ENCODE measurements around the gene SPACA4. TPM values are rescaled to one million over a fixed set of nuclear protein-coding genes. Genes with fewer than 3 reads are reported as not detected.

Gene SPACA4
- total RNA-seq, 4 donors from 2014 or later: 0.67 TPM; not detected in 3

- peak; percentile 90 to 93 for DNase-seq
- H3K27ac ChIP-seq: peak within 1 kb of the TSS; percentile 88 to 94 (median 89)
- TF ChIP-seq POLR2A (IDR thresholded peaks at IDR 0.05) (peak in 1 of 2 donors; percentile 35), CTCF (IDR thresholded peaks at IDR 0.05) (peak; percentile 59 to 93 (median 84))
- intact Hi-C loops (cut with DNase I): loop anchor here (10.0 kb wide), 1 partner anchor 189 kb away; the partner anchor contains the start of gene HSD17B14
- H3K4me1 ChIP-seq: peaks cover 13 to 23% of the 10 kb centered on the region in 2 donors
- no peaks in the 10 kb centered on the region for H3K36me3 ChIP-seq
- 1% methylated on average over 20 to 23 of the region's 33 CpGs for WGBS, 2 donors
- peak within 1 kb of the TSS; percentile 20 to 51 (median 41) for H3K4me3 ChIP-seq (replicated peaks in 1 of 3)
- H3K9me3 ChIP-seq: no peaks in the 10 kb centered on the region
- no peaks in the 10 kb centered on the region for H3K27me3 ChIP-seq
These were observed 39.6 kb downstream of the SPACA4 start, which contains the start of gene CA11 for GRCh38 chr19:48646001-48646721. Gene CA11, minus strand, starts transcription at chr19:48646187. Its CDS starts 555 bp downstream, at chr19:48645632.

GRCh38 chr19:48646722-48647216, 40.2 kb downstream of the SPACA4 start:
- H3K4me3 ChIP-seq (replicated peaks in 1 of 3): peak overlapping the region in 1 of 3 donors; percentile 51
- no peak for TF ChIP-seq CTCF (IDR thresholded peaks at IDR 0.05)
- no peak for TF ChIP-seq POLR2A (IDR thresholded peaks at IDR 0.05)
- no peak for DNase-seq
- peak overlapping the region in 2 of 3 donors; percentile 89 to 94 for H3K27ac ChIP-seq
- H3K4me1 ChIP-seq: peaks cover 13 to 23% of the 10 kb centered on the region in 2 donors
- no peaks in the 10 kb centered on the region for H3K36me3 ChIP-seq
- intact Hi-C loops (cut with DNase I): loop anchor here (10.0 kb wide), 1 partner anchor 188 kb away; the partner anchor contains the start of gene HSD17B14
- no peaks in the 10 kb centered on the region for H3K9me3 ChIP-seq
- H3K27me3 ChIP-seq: no peaks in the 10 kb centered on the region
- WGBS, 2 donors: 15% methylated on average over 10 of the region's 10 CpGs

- intact Hi-C loops (cut with DNase I): loop anchor here (10.0 kb wide), 1 partner anchor 187 kb away; the partner anchor contains the start of gene HSD17B14
- H3K4me1 ChIP-seq: peaks cover 13 to 23% of the 10 kb centered on the region in 2 donors
These were observed 41.6 kb downstream of the SPACA4 start for GRCh38 chr19:48648134-48648533.

GRCh38 chr19:48650974-48651682, 44.6 kb downstream of the SPACA4 start:
- Histone ChIP-seq H3K36me3 (no peaks in the 10 kb centered on the region), H3K27ac (no peak overlapping the region), H3K9me3 (no peaks in the 10 kb centered on the region), H3K4me3 (replicated peaks in 1 of 3) (no peak overlapping the region), H3K27me3 (no peaks in the 10 kb centered on the region), H3K4me1 (peaks cover 5 to 12% of the 10 kb centered on the region in 2 donors)
- 94 to 95% methylated on average over 12 of the region's 12 CpGs for WGBS, 2 donors
- DNase-seq: no peak
- intact Hi-C loops (cut with DNase I): no loop called here
- TF ChIP-seq POLR2A (IDR thresholded peaks at IDR 0.05) (no peak), CTCF (IDR thresholded peaks at IDR 0.05) (no peak)

More at GRCh38 chr19:48648134-48648533, 41.6 kb downstream of the SPACA4 start:
- H3K27ac ChIP-seq: no peak overlapping the region
- no peak overlapping the region for H3K4me3 ChIP-seq (replicated peaks in 1 of 3)
- no peaks in the 10 kb centered on the region for H3K27me3 ChIP-seq
- no peak for DNase-seq
- TF ChIP-seq POLR2A (IDR thresholded peaks at IDR 0.05): no peak
- TF ChIP-seq CTCF (IDR thresholded peaks at IDR 0.05): no peak
- H3K9me3 ChIP-seq: no peaks in the 10 kb centered on the region
- 79 to 87% methylated on average over 2 of the region's 2 CpGs for WGBS, 2 donors
- no peaks in the 10 kb centered on the region for H3K36me3 ChIP-seq
